Measurements from ENCODE around the gene BECN2. TPM values are rescaled to one million over a fixed set of nuclear protein-coding genes. Genes with fewer than 3 reads are reported as not detected.

BECN2 gene
- total RNA-seq, 1 donor from 2014 or later, result not detected

Other genes starting within 250 kb of the BECN2 start
- gene EXO1, start 109.6 kb upstream of the BECN2 start, total RNA-seq, result 0.58 TPM
- gene MAP1LC3C, start 41.3 kb downstream of the BECN2 start, total RNA-seq, result 2.0 TPM

All from sciatic nerve (tissue), 1 donor.